Tibial nerve (tissue), 4 donors: ENCODE measurements around the gene IGF1R.

Source experiments
- EP300 ChIP-seq, 2 donors: sonication (generic); formaldehyde crosslinking; IDR thresholded peaks; one replicate each; pipeline ENCODE4 v1.6.1; 2017; ENCODE audit warnings: antibody characterized with exemption in 2 of 2, mild to moderate bottlenecking in 1 of 2
- POLR2A ChIP-seq, 2 donors: fragments of 450-650 bp; IDR thresholded peaks; one replicate each; pipeline ENCODE4 v1.6.1; 2017; ENCODE audit warnings: antibody characterized with exemption in 2 of 2, mild to moderate bottlenecking in 2 of 2, moderate library complexity in 2 of 2
- TF ChIP-seq, protein P1 (sequence below), 5 experiments: fragments of 200-600 bp in 3 of 5; fragments of 450-650 bp in 2 of 5; sonication (generic) in 3 of 5; IDR thresholded peaks; one replicate each; pipeline ENCODE4 v1.5.1; 2016 to 2019; ENCODE audit warnings: antibody characterized with exemption in 5 of 5, mild to moderate bottlenecking in 3 of 5, moderate library complexity in 2 of 5

DNA sequence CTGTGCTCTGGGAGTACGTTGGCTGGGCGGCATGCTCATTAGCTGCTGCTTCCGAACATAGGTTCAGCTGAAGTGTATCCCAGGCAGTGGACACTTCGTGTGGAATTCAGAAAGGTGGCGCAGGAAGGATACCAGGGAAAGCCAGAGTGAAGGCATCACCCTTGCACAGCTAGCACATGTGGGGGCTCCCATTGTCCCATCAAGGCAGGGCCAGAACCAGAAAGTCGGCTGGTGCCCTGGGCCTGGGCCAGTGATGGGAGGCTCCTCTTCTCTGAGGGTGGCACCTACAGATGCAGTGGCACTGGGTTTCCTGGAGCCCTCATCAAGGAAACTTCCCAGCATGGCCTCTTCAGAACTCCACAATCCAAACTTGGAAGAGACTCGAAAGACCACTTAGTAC is 302.7 kb downstream of the IGF1R start:
- TF ChIP-seq, protein P1, sequence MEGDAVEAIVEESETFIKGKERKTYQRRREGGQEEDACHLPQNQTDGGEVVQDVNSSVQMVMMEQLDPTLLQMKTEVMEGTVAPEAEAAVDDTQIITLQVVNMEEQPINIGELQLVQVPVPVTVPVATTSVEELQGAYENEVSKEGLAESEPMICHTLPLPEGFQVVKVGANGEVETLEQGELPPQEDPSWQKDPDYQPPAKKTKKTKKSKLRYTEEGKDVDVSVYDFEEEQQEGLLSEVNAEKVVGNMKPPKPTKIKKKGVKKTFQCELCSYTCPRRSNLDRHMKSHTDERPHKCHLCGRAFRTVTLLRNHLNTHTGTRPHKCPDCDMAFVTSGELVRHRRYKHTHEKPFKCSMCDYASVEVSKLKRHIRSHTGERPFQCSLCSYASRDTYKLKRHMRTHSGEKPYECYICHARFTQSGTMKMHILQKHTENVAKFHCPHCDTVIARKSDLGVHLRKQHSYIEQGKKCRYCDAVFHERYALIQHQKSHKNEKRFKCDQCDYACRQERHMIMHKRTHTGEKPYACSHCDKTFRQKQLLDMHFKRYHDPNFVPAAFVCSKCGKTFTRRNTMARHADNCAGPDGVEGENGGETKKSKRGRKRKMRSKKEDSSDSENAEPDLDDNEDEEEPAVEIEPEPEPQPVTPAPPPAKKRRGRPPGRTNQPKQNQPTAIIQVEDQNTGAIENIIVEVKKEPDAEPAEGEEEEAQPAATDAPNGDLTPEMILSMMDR (IDR thresholded peaks at IDR 0.05) = no peak
- TF ChIP-seq POLR2A (IDR thresholded peaks at IDR 0.05) (no peak), EP300 (IDR thresholded peaks at IDR 0.05) (no peak)
